ENCODE measurements around the gene PTPN21. TPM values are rescaled to one million over a fixed set of nuclear protein-coding genes. Genes with fewer than 3 reads are reported as not detected.

PTPN21 gene
- total RNA-seq, 1 experiment from 2014 or later: 15.0 TPM

DNA sequence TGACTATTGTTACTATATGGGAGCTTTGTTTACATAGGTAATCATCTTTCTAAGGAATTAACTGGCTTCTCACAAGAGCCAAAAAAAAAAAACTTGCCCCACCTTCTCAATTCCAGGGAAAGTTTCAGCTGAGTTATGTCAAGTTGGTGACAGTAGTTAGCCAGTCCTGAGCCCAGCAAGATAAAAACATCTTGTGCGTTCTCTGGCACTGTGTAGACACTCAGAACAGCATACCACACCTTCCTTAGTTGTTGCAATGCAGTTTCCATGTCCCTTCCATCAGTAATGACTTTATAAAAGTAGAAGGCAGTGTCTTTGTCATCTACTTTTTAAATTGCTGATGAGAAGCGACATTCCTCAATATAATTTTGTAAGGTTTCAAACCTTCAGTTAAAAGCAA lies 50.2 kb downstream of the PTPN21 start:
- H3K36me3 ChIP-seq (ENCODE audit: control insufficient read depth, insufficient read depth, low read length): no peaks in the 10 kb centered on the region; the same call in 1 of the 2 replicates
- TF ChIP-seq, protein P1, sequence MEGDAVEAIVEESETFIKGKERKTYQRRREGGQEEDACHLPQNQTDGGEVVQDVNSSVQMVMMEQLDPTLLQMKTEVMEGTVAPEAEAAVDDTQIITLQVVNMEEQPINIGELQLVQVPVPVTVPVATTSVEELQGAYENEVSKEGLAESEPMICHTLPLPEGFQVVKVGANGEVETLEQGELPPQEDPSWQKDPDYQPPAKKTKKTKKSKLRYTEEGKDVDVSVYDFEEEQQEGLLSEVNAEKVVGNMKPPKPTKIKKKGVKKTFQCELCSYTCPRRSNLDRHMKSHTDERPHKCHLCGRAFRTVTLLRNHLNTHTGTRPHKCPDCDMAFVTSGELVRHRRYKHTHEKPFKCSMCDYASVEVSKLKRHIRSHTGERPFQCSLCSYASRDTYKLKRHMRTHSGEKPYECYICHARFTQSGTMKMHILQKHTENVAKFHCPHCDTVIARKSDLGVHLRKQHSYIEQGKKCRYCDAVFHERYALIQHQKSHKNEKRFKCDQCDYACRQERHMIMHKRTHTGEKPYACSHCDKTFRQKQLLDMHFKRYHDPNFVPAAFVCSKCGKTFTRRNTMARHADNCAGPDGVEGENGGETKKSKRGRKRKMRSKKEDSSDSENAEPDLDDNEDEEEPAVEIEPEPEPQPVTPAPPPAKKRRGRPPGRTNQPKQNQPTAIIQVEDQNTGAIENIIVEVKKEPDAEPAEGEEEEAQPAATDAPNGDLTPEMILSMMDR (IDR thresholded peaks at IDR 0.05): no peak
- no peak for TF ChIP-seq SIN3A (IDR thresholded peaks at IDR 0.05; ENCODE audit: borderline replicate concordance, insufficient read depth, low read depth, low read length)
- no peak for TF ChIP-seq POLR2AphosphoS5 (IDR thresholded peaks at IDR 0.05; ENCODE audit: low read depth, low read length)
- no peak for TF ChIP-seq TCF7L2 (IDR thresholded peaks at IDR 0.05; ENCODE audit: low read depth, low read length)
- TF ChIP-seq, protein P2, sequence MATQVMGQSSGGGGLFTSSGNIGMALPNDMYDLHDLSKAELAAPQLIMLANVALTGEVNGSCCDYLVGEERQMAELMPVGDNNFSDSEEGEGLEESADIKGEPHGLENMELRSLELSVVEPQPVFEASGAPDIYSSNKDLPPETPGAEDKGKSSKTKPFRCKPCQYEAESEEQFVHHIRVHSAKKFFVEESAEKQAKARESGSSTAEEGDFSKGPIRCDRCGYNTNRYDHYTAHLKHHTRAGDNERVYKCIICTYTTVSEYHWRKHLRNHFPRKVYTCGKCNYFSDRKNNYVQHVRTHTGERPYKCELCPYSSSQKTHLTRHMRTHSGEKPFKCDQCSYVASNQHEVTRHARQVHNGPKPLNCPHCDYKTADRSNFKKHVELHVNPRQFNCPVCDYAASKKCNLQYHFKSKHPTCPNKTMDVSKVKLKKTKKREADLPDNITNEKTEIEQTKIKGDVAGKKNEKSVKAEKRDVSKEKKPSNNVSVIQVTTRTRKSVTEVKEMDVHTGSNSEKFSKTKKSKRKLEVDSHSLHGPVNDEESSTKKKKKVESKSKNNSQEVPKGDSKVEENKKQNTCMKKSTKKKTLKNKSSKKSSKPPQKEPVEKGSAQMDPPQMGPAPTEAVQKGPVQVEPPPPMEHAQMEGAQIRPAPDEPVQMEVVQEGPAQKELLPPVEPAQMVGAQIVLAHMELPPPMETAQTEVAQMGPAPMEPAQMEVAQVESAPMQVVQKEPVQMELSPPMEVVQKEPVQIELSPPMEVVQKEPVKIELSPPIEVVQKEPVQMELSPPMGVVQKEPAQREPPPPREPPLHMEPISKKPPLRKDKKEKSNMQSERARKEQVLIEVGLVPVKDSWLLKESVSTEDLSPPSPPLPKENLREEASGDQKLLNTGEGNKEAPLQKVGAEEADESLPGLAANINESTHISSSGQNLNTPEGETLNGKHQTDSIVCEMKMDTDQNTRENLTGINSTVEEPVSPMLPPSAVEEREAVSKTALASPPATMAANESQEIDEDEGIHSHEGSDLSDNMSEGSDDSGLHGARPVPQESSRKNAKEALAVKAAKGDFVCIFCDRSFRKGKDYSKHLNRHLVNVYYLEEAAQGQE (IDR thresholded peaks at IDR 0.05; ENCODE audit: insufficient read depth in 1 of 2, low read depth in 2 of 2, low read length in 1 of 2): no peak
- ATAC-seq (no peak), DNase-seq (ENCODE audit: low read depth, low spot score) (no peak)
- no peaks in the 10 kb centered on the region for H3K4me1 ChIP-seq (ENCODE audit: control insufficient read depth, insufficient read depth, low read length)
- ChIA-PET CTCF (no interaction called here), POLR2A (no interaction called here)
- no TSS peak for BruUV-seq (replicated peaks)
- H3K4me3 ChIP-seq (ENCODE audit: low read depth in 2 of 2, low read length in 2 of 2): no peak overlapping the region
- no peaks in the 10 kb centered on the region for H3K9me3 ChIP-seq (ENCODE audit: control insufficient read depth, insufficient read depth, low read depth, low read length)
- in situ Hi-C loops (cut with HindIII; ENCODE audit: low pct_unique_long_range_greater_than_20kb, low sequenced_read_pairs): no loop called here
- no peaks in the 10 kb centered on the region for H3K27me3 ChIP-seq (ENCODE audit: control insufficient read depth, insufficient read depth, low read length)
- intact Hi-C loops (cut with micrococcal nuclease; ENCODE audit: unreplicated experiment): no loop called here
- H3K27ac ChIP-seq (ENCODE audit: low read length): no peak overlapping the region

DNA sequence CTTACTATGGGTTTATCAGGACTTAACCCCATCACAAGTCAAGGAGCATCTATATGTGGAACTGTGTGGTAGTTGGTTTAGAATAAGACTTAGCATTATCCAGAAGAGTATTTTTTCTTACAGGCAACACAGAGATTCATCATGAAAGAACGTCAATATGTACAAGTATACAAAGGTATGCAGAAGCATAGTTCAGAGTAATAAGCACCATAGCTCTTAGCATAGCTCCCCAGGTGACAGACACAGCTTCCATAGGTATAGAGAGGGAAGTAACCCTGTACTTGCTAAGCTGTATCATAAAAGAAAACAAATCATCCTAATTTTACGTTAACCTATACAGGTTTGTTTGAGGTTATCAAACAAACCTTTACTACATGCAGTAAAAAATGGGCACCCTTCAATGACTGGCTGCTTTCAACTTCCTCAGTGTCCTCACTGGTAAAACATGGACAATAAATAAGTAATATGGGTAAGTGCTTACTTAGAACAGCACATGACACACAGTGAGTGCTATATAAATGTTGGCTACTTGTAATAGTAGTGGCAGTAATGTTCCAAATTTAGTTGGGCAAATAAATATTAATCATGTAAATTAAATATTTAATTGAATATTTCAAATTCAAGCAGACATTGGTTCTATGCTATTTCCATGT lies 50.9 kb downstream of the PTPN21 start:
- ChIA-PET CTCF (no interaction called here), POLR2A (no interaction called here)
- BruUV-seq (replicated peaks): no TSS peak
- no peak overlapping the region for H3K27ac ChIP-seq (ENCODE audit: low read length)
- intact Hi-C loops (cut with micrococcal nuclease; ENCODE audit: unreplicated experiment) (no loop called here), in situ Hi-C loops (cut with HindIII; ENCODE audit: low pct_unique_long_range_greater_than_20kb, low sequenced_read_pairs) (no loop called here)
- ATAC-seq (no peak), DNase-seq (ENCODE audit: low read depth, low spot score) (no peak)
- no peak overlapping the region for H3K4me3 ChIP-seq (ENCODE audit: low read depth in 2 of 2, low read length in 2 of 2)
- no peaks in the 10 kb centered on the region for H3K4me1 ChIP-seq (ENCODE audit: control insufficient read depth, insufficient read depth, low read length)
- H3K9me3 ChIP-seq (ENCODE audit: control insufficient read depth, insufficient read depth, low read depth, low read length): no peaks in the 10 kb centered on the region
- TF ChIP-seq POLR2AphosphoS5 (IDR thresholded peaks at IDR 0.05; ENCODE audit: low read depth, low read length): no peak
- TF ChIP-seq, protein P2 (IDR thresholded peaks at IDR 0.05; ENCODE audit: insufficient read depth in 1 of 2, low read depth in 2 of 2, low read length in 1 of 2): no peak
- no peaks in the 10 kb centered on the region; the same call in 1 of the 2 replicates for H3K36me3 ChIP-seq (ENCODE audit: control insufficient read depth, insufficient read depth, low read length)
- H3K27me3 ChIP-seq (ENCODE audit: control insufficient read depth, insufficient read depth, low read length): no peaks in the 10 kb centered on the region
